Embryonic facial prominence (tissue), 1 donor: ENCODE results near the gene ZNF625.
A peak's percentile ranks its signal among the peaks of the same experiment; 100 is the strongest.

Experiments used
- DNase-seq: peaks from one replicate; pipeline ENCODE4 v3.0.0-alpha.2; 2016; ENCODE audit errors: extremely low spot score

Gene ZNF625

GRCh38 chr19:12156223-12157058 lies at the start of gene ZNF625:
ZNF625 (minus strand) TSS chr19:12156734; CDS start chr19:12156558, 176 bp downstream.
- peak; percentile 55 for DNase-seq

- DNase-seq, result no peak
Observed at GRCh38 chr19:12205296-12205695, 48.8 kb upstream of the ZNF625 start.

- no peak for DNase-seq
Observed at GRCh38 chr19:12202250-12202649, 45.7 kb upstream of the ZNF625 start.

GRCh38 chr19:12199757-12200419 lies 43.4 kb upstream of the ZNF625 start:
- no peak for DNase-seq

GRCh38 chr19:12198136-12198535 lies 41.6 kb upstream of the ZNF625 start:
- no peak for DNase-seq

GRCh38 chr19:12194827-12195731 lies 38.5 kb upstream of the ZNF625 start:
- peak; percentile 82 for DNase-seq

- DNase-seq, result no peak
Observed at GRCh38 chr19:12187625-12188024, 31.1 kb upstream of the ZNF625 start.

GRCh38 chr19:12180377-12180776 lies 23.8 kb upstream of the ZNF625 start:
- DNase-seq, result no peak

GRCh38 chr19:12166626-12167025 lies 10.1 kb upstream of the ZNF625 start:
- DNase-seq, result no peak

GRCh38 chr19:12163826-12164225 lies 7.3 kb upstream of the ZNF625 start:
- no peak for DNase-seq

GRCh38 chr19:12162882-12163806 lies 6.6 kb upstream of the ZNF625 start, which contains the start of gene ZNF136:
ZNF136 (plus strand) TSS chr19:12163096; CDS start chr19:12163204, 108 bp downstream.
- DNase-seq, result peak; percentile 95

GRCh38 chr19:12162513-12162881 lies 6.0 kb upstream of the ZNF625 start:
- no peak for DNase-seq

GRCh38 chr19:12159773-12160414 lies 3.4 kb upstream of the ZNF625 start:
- DNase-seq, result no peak

GRCh38 chr19:12155324-12155860 lies 1.1 kb downstream of the ZNF625 start:
- no peak for DNase-seq

GRCh38 chr19:12145348-12145747 lies 11.2 kb downstream of the ZNF625 start:
- DNase-seq, result no peak

GRCh38 chr19:12141405-12141736 lies 15.2 kb downstream of the ZNF625 start:
- no peak for DNase-seq

- peak; percentile 75 for DNase-seq
Observed at GRCh38 chr19:12140545-12141404, 15.8 kb downstream of the ZNF625 start.

GRCh38 chr19:12139885-12140544 lies 16.5 kb downstream of the ZNF625 start, which contains the start of gene ZNF20:
ZNF20 (minus strand) TSS chr19:12140350; CDS start chr19:12140182, 168 bp downstream.
- peak; percentile 89 for DNase-seq

- no peak for DNase-seq
Observed at GRCh38 chr19:12139269-12139668, 17.3 kb downstream of the ZNF625 start.
